Right lobe of liver (tissue), 4 donors: Measurements from ENCODE around the gene C11orf58.

Source experiments
- CTCF ChIP-seq, 4 donors: fragments of 200-600 bp in 3 of 4; fragments of 450-650 bp in 1 of 4; IDR thresholded peaks; one replicate each; pipeline versions ENCODE4 v1.5.1 to v1.8.0; 2016 to 2022; ENCODE audit warnings: antibody characterized with exemption in 4 of 4, mild to moderate bottlenecking in 2 of 4
- POLR2A ChIP-seq: fragments of 450-650 bp; IDR thresholded peaks from one replicate; pipeline ENCODE4 v1.6.1; 2017; ENCODE audit warnings: antibody characterized with exemption, mild to moderate bottlenecking
- donor health status: DM: no; HTN: no; CAD: no.
- donor health status: DM: no; HTN: no; CAD: no.
- donor health status: DM: no; HTN: yes; CAD: no.

DNA sequence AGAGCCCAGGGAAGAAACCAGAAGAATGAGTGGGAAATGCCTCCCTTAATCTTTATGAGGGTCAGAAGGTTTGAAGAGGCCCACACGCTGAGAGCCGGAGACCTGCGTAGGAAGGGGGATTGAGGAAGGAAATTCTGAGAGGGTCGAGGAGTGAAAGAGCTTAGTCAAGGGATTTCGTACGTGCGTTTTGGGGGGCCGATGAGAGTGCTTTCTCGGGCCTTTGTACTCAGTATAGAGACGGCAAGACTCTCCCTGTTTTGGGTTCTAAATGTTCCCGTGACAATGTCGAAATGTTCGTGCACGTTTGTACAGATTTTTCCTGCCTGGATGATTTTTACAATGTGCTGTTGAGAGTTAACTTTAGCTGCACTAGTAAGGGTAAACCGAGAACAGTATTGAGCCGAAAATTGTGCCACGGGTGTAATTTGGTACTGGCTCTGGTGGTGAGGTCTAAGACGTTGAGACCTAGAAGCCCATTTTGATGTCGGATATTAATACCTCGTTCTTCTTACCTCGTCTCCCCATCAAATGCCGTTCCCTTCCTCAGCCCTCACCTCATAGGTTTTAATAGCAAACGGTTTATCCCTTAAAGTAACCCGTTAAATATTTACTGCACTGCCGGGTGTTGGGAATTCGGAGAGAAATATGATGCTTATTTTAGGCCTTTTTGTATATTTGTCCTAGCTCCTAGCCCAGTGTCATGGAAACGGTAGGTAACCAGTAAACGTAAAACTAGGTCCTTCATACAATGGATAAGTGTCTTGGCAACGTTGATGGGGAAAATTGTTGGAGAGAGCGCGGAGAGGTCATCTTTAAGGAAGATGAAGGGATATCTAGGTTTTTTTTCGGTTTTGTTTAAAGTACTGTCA, 734 bp downstream of the C11orf58 start:
- TF ChIP-seq POLR2A (no peak), CTCF (IDR thresholded peaks at IDR 0.05) (no peak)
